Measurements from ENCODE around the gene PARD3.

Gene PARD3

GRCh38 chr10:34523017-34523767 is 291.9 kb downstream of the PARD3 start:
- Mint-ChIP-seq H3K4me1 (ENCODE audit: low read depth) (peaks cover 3% of the 10 kb centered on the region), H3K4me3 (peak overlapping the region; percentile 24), H3K9me3 (ENCODE audit: low read depth) (no peaks in the 10 kb centered on the region), H3K36me3 (no peaks in the 10 kb centered on the region), H3K27me3 (peaks cover 2% of the 10 kb centered on the region), H3K27ac (no peak overlapping the region)

GRCh38 chr10:34522546-34522945 is 292.6 kb downstream of the PARD3 start:
- Mint-ChIP-seq H3K9me3 (ENCODE audit: low read depth) (no peaks in the 10 kb centered on the region), H3K27me3 (peaks cover 2% of the 10 kb centered on the region), H3K27ac (no peak overlapping the region), H3K4me3 (peak overlapping the region; percentile 24), H3K36me3 (no peaks in the 10 kb centered on the region), H3K4me1 (ENCODE audit: low read depth) (peaks cover 3% of the 10 kb centered on the region)

DNA sequence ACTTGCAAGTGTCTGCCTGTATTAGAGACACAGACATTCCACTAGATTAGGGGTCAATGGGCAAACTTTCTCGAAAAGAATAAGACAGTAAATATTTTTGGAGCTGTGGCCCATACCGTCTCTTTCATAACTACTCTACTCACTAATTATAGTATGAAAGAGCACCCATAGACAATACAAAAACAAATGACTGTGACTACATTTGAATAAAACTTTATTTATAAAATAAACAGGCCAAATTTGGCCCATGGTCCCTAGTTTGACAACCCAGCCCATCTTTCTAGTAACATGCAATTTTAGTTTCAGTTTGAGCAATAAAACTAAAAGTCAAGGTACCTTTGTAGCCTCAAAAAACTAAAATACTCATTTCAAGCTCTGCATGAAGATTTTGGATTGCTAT is 294.6 kb downstream of the PARD3 start:
- Mint-ChIP-seq H3K27me3 (peaks cover 2% of the 10 kb centered on the region), H3K36me3 (no peaks in the 10 kb centered on the region), H3K9me3 (ENCODE audit: low read depth) (no peaks in the 10 kb centered on the region), H3K4me3 (no peak overlapping the region), H3K4me1 (ENCODE audit: low read depth) (peaks cover 3% of the 10 kb centered on the region), H3K27ac (no peak overlapping the region)

- no peaks in the 10 kb centered on the region for H3K9me3 Mint-ChIP-seq (ENCODE audit: low read depth)
- peaks cover 3% of the 10 kb centered on the region for H3K4me1 Mint-ChIP-seq (ENCODE audit: low read depth)
- H3K27me3 Mint-ChIP-seq, result peaks cover 2% of the 10 kb centered on the region
- no peak overlapping the region for H3K4me3 Mint-ChIP-seq
- H3K36me3 Mint-ChIP-seq, result no peaks in the 10 kb centered on the region
- H3K27ac Mint-ChIP-seq, result no peak overlapping the region
These were observed 295.0 kb downstream of the PARD3 start for GRCh38 chr10:34520084-34520483.

GRCh38 chr10:34514290-34514689 is 300.8 kb downstream of the PARD3 start:
- H3K4me1 Mint-ChIP-seq (ENCODE audit: low read depth), result no peaks in the 10 kb centered on the region
- H3K9me3 Mint-ChIP-seq (ENCODE audit: low read depth), result no peaks in the 10 kb centered on the region
- H3K36me3 Mint-ChIP-seq, result no peaks in the 10 kb centered on the region
- H3K4me3 Mint-ChIP-seq, result no peak overlapping the region
- no peak overlapping the region for H3K27ac Mint-ChIP-seq
- H3K27me3 Mint-ChIP-seq, result peaks cover 2% of the 10 kb centered on the region

DNA sequence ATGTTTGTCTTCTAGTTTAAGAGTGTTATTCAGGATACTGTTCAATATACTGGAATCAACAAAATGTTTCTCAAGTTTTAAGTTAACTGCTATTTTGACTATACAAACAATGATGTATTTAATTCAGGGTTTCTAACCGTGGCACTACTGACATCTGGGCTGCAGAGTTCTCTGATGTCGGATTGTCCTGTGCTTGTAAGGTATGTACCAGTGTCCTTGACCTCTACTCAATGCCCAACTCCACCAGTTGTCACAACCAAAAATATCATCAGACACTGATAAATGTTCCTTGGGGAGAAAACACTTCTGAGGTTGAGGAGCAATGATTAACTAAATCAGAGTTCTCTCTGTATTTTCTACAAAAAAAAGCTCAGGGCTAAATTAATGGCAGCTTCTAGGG is 301.5 kb downstream of the PARD3 start:
- Mint-ChIP-seq H3K4me1 (ENCODE audit: low read depth) (no peaks in the 10 kb centered on the region), H3K36me3 (no peaks in the 10 kb centered on the region), H3K4me3 (no peak overlapping the region), H3K27me3 (peaks cover 2% of the 10 kb centered on the region), H3K9me3 (ENCODE audit: low read depth) (no peaks in the 10 kb centered on the region), H3K27ac (no peak overlapping the region)

- no peak overlapping the region for H3K4me3 Mint-ChIP-seq
- H3K27me3 Mint-ChIP-seq, result peaks cover 2% of the 10 kb centered on the region
- H3K27ac Mint-ChIP-seq, result no peak overlapping the region
- no peaks in the 10 kb centered on the region for H3K36me3 Mint-ChIP-seq
- H3K9me3 Mint-ChIP-seq (ENCODE audit: low read depth), result no peaks in the 10 kb centered on the region
- no peaks in the 10 kb centered on the region for H3K4me1 Mint-ChIP-seq (ENCODE audit: low read depth)
These were observed 307.9 kb downstream of the PARD3 start for GRCh38 chr10:34507217-34507616.

DNA sequence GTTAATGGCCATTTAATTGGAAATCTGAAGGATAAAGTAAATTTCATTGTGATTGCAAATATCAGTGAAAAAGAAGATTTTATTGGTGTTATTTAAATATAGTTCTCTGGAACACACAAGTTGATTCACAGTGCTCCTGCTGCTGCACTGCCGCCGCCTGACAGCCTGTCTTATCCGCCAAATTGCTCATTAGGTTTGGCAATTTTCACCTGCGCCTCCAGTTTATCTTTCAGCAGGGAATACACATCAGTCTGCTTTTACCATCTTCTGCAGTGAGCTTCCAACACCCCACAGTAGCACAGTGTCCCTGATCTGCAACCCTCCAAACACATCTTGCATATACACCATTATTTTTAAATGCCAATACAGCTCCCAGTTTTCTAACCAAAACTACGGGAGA is 308.3 kb downstream of the PARD3 start:
- Mint-ChIP-seq H3K4me1 (ENCODE audit: low read depth) (no peaks in the 10 kb centered on the region), H3K36me3 (no peaks in the 10 kb centered on the region), H3K27ac (no peak overlapping the region), H3K27me3 (peaks cover 2% of the 10 kb centered on the region), H3K9me3 (ENCODE audit: low read depth) (no peaks in the 10 kb centered on the region), H3K4me3 (no peak overlapping the region)

GRCh38 chr10:34505338-34505737 is 309.8 kb downstream of the PARD3 start:
- no peaks in the 10 kb centered on the region for H3K9me3 Mint-ChIP-seq (ENCODE audit: low read depth)

DNA sequence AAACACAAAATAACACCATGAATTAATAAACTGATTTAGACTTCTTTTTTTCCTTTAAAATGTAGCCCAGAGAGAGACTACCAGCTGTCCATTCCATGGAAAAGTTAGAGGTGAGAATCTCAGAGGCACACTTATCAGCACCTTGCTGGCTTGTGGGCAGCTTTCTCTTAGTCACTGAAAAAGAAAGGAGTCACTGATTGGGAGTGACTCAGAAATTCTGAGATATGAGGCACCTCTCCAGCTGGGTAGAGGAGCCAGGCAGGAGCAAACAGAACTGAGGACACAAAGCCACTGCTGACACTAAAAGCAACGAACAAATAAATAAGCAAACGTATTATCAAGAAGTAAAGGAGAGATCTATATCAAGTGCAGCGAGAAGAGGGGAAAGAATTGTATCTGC is 310.6 kb downstream of the PARD3 start:
- Mint-ChIP-seq H3K9me3 (ENCODE audit: low read depth) (no peaks in the 10 kb centered on the region), H3K36me3 (no peaks in the 10 kb centered on the region), H3K27me3 (peaks cover 2% of the 10 kb centered on the region), H3K27ac (no peak overlapping the region), H3K4me3 (no peak overlapping the region), H3K4me1 (ENCODE audit: low read depth) (no peaks in the 10 kb centered on the region)

More at GRCh38 chr10:34505338-34505737, 309.8 kb downstream of the PARD3 start:
- H3K36me3 Mint-ChIP-seq, result no peaks in the 10 kb centered on the region
- no peaks in the 10 kb centered on the region for H3K4me1 Mint-ChIP-seq (ENCODE audit: low read depth)
- peaks cover 2% of the 10 kb centered on the region for H3K27me3 Mint-ChIP-seq
- no peak overlapping the region for H3K4me3 Mint-ChIP-seq
- H3K27ac Mint-ChIP-seq, result no peak overlapping the region

DNA sequence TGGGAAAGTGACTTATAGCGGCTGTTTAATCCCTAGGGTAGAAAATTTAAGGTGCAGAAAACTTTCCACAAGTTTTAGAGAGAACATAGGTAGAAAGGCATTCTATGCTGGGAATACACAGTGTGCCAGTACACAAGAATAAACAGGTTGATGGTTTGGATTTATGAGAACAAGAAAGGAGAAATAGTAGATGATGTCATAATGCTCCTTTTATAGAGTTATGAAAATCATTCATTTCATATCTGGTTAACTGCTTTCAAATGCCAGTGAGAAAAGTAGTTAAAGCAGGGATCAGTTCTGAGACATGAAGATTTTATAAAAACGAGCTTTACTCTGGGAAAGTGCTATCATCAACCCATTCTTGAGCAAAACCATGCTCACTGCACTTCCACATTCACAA is 311.4 kb downstream of the PARD3 start:
- H3K4me3 Mint-ChIP-seq, result no peak overlapping the region
- no peaks in the 10 kb centered on the region for H3K9me3 Mint-ChIP-seq (ENCODE audit: low read depth)
- no peaks in the 10 kb centered on the region for H3K36me3 Mint-ChIP-seq
- no peak overlapping the region for H3K27ac Mint-ChIP-seq
- H3K27me3 Mint-ChIP-seq, result peaks cover 2% of the 10 kb centered on the region
- no peaks in the 10 kb centered on the region for H3K4me1 Mint-ChIP-seq (ENCODE audit: low read depth)

GRCh38 chr10:34499612-34500279 is 315.4 kb downstream of the PARD3 start:
- Mint-ChIP-seq H3K27me3 (no peaks in the 10 kb centered on the region), H3K9me3 (ENCODE audit: low read depth) (no peaks in the 10 kb centered on the region), H3K36me3 (no peaks in the 10 kb centered on the region), H3K4me1 (ENCODE audit: low read depth) (no peaks in the 10 kb centered on the region), H3K4me3 (no peak overlapping the region), H3K27ac (no peak overlapping the region)

DNA sequence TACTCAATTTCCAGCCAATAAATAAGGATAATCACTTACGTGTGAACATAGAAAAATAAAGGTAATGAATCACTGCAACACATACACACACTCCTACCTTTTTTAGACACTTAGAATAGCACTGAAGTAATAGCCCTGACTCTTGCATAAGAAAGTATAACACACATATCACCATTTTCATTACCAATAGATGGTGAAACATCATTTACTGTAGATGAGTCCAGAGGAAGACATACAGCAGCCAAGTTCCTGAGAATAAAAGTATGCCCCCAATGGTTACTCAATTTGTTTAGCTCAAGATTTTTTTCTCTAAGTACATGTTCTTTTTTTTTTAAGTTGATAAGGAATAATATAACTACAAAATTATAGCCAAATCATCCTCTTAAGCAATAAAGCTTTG is 316.3 kb downstream of the PARD3 start:
- Mint-ChIP-seq H3K36me3 (no peaks in the 10 kb centered on the region), H3K4me1 (ENCODE audit: low read depth) (no peaks in the 10 kb centered on the region), H3K4me3 (no peak overlapping the region), H3K9me3 (ENCODE audit: low read depth) (no peaks in the 10 kb centered on the region), H3K27ac (no peak overlapping the region), H3K27me3 (no peaks in the 10 kb centered on the region)

- H3K27ac Mint-ChIP-seq, result no peak overlapping the region
- H3K36me3 Mint-ChIP-seq, result no peaks in the 10 kb centered on the region
- no peaks in the 10 kb centered on the region for H3K4me1 Mint-ChIP-seq (ENCODE audit: low read depth)
- H3K4me3 Mint-ChIP-seq, result no peak overlapping the region
- H3K9me3 Mint-ChIP-seq (ENCODE audit: low read depth), result no peaks in the 10 kb centered on the region
- H3K27me3 Mint-ChIP-seq, result no peaks in the 10 kb centered on the region
These were observed 319.2 kb downstream of the PARD3 start for GRCh38 chr10:34495938-34496337.

- Mint-ChIP-seq H3K27me3 (no peaks in the 10 kb centered on the region), H3K27ac (no peak overlapping the region), H3K9me3 (ENCODE audit: low read depth) (no peaks in the 10 kb centered on the region), H3K36me3 (no peaks in the 10 kb centered on the region), H3K4me1 (ENCODE audit: low read depth) (no peaks in the 10 kb centered on the region), H3K4me3 (no peak overlapping the region)
These were observed 321.1 kb downstream of the PARD3 start for GRCh38 chr10:34494012-34494411.

DNA sequence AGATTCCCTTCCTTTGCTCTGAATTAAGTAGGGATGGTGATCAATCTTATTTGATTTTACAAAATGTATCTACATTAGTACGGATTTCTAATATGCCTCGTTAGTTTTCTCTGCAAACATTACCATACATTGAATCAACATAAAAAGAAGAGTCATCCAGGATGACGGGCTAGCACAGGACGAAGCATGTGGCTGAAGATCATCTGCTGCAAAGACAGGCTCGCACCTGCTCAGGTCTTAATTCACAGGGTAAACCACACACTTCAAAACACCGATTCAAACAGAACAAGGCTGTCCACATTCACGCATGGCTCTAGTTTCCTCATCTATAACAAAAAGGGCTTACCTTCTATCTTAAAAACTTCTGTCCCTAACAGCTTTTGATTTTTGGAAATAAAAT is 323.0 kb downstream of the PARD3 start:
- no peaks in the 10 kb centered on the region for H3K27me3 Mint-ChIP-seq
- H3K36me3 Mint-ChIP-seq, result no peaks in the 10 kb centered on the region
- no peaks in the 10 kb centered on the region for H3K4me1 Mint-ChIP-seq (ENCODE audit: low read depth)
- H3K9me3 Mint-ChIP-seq (ENCODE audit: low read depth), result no peaks in the 10 kb centered on the region
- H3K27ac Mint-ChIP-seq, result no peak overlapping the region
- H3K4me3 Mint-ChIP-seq, result no peak overlapping the region
